Activated CD4-positive, alpha-beta T cell treated with anti-CD3 and anti-CD28 coated beads, Interleukin-2, Interleukin-4, amounts not matched to agents 100 ng/mL and 50 ng/mL, durations not matched to agents 16 hours and 8 hours (primary cell): Measurements from ENCODE around the gene MYO1G.
"Not testable (repeated sequence)": the region's sequence is repeated elsewhere in the genome, so short reads cannot be mapped to it uniquely, and the experiment has no call there.

Experiments
- DNase-seq: peaks from one replicate; pipeline ENCODE4 v3.0.0-alpha.2; 2020; ENCODE audit warnings: low spot score

Gene MYO1G

DNA sequence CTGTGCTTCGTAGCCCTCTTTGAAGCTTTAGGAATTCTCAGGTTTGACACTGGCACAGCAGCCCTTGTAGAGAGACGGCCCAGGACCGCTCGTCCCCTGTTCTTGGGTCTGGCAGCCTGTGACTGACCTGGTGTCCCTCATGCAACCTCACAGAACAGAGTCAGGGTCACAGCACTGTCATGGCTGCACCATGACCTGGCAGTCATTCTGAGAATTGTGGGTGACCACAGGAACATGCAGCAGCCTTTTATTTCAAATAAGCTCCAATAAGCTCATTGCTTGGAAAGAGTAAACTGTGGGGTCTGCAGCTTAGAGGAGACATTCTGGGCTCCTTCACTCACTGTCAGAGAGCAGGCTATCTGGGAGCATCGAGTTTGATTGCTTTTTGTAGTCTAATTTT is 42.5 kb downstream of the MYO1G start:
- peak; percentile 17 for DNase-seq

DNA sequence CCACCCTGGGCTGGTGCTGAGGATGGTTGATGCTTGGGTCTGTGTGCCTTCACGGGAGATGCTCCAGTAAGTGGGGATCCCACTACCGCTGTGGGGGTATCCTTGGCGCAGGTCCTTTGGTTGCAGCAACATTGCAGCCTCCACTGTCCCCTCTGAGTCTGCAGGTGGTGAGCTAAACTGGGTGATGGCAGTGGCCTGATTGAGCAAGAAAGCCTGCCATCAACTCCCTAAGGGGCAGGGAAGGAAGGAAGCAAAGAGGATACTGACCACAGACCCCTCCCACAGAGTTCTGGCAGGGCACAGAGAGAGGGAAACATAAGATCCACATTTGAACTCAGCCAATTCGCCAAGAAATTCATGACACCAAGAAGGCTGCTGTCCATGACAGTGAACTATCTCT is 43.2 kb downstream of the MYO1G start:
- no peak for DNase-seq

DNA sequence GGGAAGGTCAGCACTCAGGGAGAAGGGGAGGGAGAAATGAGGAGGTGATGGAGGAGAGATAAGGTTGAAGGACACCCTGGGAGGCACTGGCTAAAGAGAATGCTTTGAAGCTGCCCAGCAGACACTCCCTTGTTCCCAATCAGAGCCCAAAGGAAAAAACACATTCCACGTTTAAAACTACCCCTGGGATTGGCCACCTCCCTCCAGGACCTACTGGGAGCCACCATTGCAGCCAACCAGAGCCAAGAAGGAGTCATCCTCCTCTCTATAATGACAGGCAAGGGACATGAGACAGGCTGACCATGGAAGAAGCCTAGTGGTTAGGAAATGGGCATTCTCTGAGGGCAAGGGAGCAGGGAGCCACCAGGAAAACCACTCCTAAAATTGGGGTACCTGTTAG is 43.8 kb downstream of the MYO1G start:
- DNase-seq, result no peak

DNA sequence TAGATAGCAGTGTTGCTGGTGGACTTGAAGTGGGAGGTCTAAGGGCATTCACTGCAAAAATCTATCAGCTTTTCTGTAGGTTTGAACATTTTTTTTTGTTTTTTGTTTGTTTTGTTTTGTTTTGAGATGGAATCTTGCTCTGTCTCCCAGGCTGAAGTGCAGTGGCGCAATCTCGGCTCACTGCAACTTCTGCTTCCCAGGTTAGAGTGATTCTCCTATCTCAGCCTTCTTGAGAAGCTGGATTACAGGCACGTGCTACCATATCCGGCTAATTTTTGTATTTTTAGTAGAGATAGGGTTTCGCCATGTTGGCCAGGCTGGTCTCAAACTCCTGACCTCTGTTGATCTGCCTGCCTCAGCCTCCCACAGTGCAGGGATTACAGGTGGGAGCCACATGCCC is 44.3 kb downstream of the MYO1G start:
- DNase-seq, result not testable (repeated sequence)

DNA sequence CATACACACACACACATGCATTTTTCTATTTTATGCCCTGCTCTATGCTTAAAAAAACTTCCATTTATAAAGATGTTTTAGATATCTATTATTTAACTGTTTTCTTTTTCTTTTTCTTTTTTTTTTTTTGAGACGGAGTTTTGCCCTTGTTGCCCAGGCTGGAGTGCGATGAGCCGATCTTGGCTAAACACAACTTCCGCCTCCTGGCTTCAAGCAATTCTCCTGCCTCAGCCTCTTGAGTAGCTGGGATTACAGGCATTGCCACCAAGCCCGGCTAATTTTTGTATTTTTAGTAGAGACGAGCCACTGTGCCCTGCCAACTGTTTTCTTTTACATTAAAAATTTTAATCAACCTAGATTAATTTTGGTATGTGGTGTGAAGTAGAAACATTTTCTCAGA is 47.9 kb downstream of the MYO1G start:
- no peak for DNase-seq

DNA sequence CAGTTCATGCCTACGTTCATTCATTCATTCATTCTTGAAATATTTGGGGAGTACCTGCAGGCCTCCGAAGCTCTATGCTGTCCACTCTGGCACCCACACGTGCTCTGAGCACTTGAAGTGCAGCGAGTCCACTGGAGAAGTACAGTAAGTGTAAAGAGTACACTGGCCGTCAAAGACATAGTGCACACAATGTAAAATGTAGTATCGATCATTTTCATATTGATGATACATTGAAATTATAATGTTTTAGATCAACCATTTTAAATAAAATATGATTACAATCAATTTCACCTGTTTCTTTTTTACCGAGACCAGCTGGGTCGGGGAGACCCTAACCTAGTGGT is 56.5 kb downstream of the MYO1G start:
- DNase-seq, result no peak

DNA sequence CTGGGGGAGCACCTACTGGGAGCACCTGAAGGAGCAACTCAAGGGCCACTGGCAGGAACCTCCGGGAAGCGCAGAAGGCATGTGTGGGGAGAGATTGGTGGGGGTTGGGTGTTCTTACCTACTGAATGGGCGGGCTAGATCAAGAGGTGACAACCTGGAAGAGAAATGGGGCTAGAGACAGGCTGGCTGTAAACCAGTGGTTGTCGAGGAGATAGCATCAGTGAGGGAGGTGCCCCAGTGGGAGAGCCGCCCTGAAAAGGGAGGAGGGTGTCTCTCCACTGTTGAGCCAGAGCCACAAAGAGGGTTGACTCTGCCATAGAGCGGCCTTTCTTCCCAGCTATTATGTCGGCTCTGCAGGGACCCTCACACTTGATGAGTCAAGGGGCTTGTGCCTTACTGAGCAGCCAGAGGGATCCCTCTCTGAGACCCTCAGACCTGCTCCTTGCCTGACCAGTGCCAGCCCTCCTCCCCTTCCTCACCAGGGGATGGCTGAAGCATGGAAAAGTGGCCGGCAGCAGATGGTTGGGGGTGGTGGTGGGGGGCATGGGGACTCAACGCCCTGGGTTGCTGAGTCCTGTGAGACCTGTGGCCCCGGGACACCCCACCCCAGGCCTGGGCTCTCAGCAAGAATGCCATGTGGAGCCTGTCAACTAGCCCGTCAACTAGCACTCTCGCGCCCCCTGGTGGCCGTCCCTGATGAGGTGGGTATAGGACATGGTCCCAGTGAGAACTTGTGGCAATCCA is 57.0 kb downstream of the MYO1G start:
- peak; percentile 93 for DNase-seq

DNA sequence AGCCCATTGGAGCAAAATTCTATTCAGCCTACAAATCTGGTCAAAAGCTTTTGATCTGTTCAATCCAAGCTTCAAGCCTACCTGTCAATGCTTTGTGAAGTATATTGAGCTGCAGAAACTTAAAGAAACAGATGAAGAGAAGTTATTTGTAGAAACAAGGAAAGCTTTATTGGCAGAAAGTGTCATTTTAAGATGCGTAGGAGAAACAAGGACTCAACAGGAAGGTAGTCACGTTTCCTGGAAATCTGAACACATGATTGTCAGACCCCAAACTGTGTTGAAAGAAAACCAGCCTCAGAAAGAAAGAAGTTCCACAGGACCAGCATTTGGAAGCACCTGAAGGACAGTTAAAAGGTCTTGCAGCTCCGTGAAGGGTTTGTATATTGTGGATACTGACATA is 58.7 kb downstream of the MYO1G start:
- DNase-seq, result no peak

DNA sequence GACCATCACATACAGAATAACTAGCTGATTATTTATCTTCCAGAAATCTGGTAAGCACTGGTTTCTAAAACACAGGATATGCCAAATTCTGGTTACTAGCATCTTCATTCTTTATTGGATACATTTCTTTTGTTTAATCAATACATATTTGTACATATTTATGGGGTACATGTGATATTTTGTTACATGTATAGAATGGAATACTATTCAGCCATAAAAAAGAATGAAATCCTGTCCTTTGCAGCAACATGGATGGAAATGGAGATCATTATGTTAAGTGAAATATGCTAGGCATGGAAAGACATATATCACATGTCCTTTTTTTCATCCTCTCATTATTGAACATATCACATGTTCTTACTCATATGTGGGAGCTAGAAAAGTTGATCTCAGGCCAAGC is 60.8 kb downstream of the MYO1G start:
- DNase-seq, result no peak

DNA sequence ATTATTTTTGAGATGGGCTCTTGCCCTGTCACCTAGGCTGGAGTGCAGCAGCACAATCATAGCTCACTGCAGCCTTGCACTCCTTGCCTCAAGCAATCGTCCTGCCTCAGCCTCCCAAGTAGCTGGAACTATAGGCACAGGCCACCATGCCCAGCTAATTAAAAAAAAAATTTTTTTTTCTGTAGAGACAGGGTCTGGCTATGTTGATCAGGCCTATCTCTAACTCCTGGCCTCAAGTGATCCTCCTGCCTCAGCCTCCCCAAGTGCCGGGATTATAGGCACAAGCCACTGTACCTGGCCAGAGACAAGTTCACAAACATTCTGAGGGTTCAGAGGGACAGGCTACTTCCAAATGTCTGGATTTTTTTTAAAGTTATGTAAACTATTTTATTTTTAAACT is 61.4 kb downstream of the MYO1G start:
- no peak for DNase-seq

DNA sequence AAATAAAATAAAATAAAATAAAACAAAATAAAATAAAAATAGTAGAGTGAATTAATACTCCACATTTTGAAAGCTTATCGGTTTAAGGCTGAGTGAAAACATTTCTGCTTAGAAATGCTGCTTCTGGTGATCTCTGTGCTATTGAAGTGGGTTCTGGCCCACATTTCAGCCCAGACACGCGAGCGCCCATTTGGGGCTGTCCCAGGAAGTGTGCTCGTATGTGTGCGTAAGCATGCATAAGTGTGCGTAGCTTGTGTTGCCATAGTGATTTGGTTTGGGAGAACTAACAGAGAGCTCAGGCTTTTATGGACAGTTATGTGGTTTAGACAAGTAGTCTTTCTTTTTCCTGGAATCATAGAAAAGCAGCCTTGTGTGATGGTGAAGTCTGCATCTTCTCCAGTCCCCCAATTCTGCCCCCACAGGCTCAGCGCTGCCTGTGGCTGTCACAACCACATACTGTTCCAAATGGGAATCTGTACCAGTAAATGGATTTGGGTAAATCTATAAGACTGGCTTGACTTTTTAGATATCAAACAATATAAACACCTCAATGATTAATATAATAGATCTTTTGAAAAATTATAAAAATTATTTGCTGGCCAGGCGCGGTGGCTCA is 63.7 kb downstream of the MYO1G start:
- peak; percentile 41 for DNase-seq

DNA sequence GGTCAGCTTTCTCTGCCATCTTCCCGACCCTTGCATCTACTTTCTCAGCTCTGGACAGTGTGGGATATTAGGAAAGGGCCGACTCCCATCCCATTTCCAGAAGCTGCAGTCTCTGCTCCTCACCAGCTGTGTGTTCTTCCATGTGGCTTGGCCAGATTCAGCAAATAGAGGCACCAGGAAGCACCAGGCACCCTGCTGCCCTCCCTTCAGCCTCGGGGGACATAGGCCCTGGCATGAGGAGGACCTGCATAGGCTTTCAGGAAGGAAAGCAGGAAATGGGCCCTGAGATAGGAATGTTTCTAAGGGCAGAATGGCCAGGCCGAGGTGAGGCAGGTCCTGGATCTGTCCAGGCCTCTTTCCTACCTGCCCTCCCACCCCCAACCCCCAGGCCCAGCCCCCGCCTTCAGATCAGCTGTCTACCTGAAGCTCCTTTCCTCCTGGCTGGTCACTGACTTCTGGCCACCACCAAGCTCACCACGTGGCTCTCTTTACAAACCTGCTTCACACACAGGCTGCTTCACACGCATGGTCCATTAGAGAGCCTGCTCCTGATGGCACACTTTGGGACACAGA is 66.0 kb downstream of the MYO1G start:
- DNase-seq, result no peak
